Osteoblast (primary cell): ENCODE data around the gene RAB36. TPM values are rescaled to one million over a fixed set of nuclear protein-coding genes. Genes with fewer than 3 reads are reported as not detected.
A peak's percentile ranks its signal among the peaks of the same experiment; 100 is the strongest.

ENCODE experiments used
- DNase-seq: peaks from one replicate; pipeline ENCODE4 v3.0.0; 2011; ENCODE audit warnings: low spot score, mixed read lengths; ENCODE audit not compliant: insufficient read length; ENCODE audit errors: missing footprints
- H2AFZ ChIP-seq: 2 replicates; pipeline ENCODE4 v1.6.0; 2011; ENCODE audit warnings: mild to moderate bottlenecking, low read length
- H3K27ac ChIP-seq: 2 replicates; pipeline ENCODE4 v1.5.1; 2011; ENCODE audit warnings: mild to moderate bottlenecking, low read depth, low read length, moderate library complexity
- H3K27me3 ChIP-seq: 2 replicates; pipeline ENCODE4 v1.6.0; 2012; ENCODE audit warnings: mild to moderate bottlenecking, control low read depth, inconsistent platforms, low read length, moderate library complexity; ENCODE audit not compliant: insufficient read depth
- H3K36me3 ChIP-seq: 2 replicates; pipeline ENCODE4 v1.5.1; 2011; ENCODE audit warnings: mild to moderate bottlenecking, low read length, control low read depth, moderate library complexity; ENCODE audit not compliant: insufficient read depth
- H3K4me1 ChIP-seq: 2 replicates; pipeline ENCODE4 v1.5.1; 2011; ENCODE audit warnings: mild to moderate bottlenecking, low read length, control low read depth, moderate library complexity; ENCODE audit not compliant: insufficient read depth
- H3K4me2 ChIP-seq: 2 replicates; pipeline ENCODE4 v1.6.0; 2011; ENCODE audit warnings: mild to moderate bottlenecking, low read length; ENCODE audit not compliant: insufficient read depth
- H3K4me3 ChIP-seq: fragments of 200-600 bp; sonication (generic); 3 replicates; pipeline ENCODE4 v1.5.1; 2012; ENCODE audit warnings: mild to moderate bottlenecking, low read length, inconsistent platforms; ENCODE audit not compliant: insufficient read depth
- H3K79me2 ChIP-seq: 2 replicates; pipeline ENCODE4 v1.6.0; 2012; ENCODE audit warnings: mild to moderate bottlenecking, low read length, control low read depth, inconsistent platforms; ENCODE audit not compliant: insufficient read depth
- H3K9me3 ChIP-seq: 2 replicates; pipeline ENCODE4 v1.5.1; 2011; ENCODE audit warnings: low read depth, low read length, control low read depth
- H4K20me1 ChIP-seq: 2 replicates; pipeline ENCODE4 v1.6.0; 2012; ENCODE audit warnings: mild to moderate bottlenecking, low read length, control low read depth; ENCODE audit not compliant: insufficient read depth
- CTCF ChIP-seq: IDR thresholded peaks from 2 replicates; pipeline ENCODE4 v1.5.1; 2011; ENCODE audit warnings: mild to moderate bottlenecking, low read depth, low read length, moderate library complexity; ENCODE audit errors: extremely low read depth
- total RNA-seq: library from RNA; depleted of rRNA; stranded (reverse); fragments of >200 nt; gene quantifications from 2 replicates; pipeline ENCODE4 v1.2.3, GENCODE V29; 2012

RAB36 gene
- total RNA-seq, 1 donor, result 7.6 TPM

GRCh38 chr22:23164091-23164490 is 18.8 kb downstream of the RAB36 start:
- H3K4me1 ChIP-seq, result no peaks in the 10 kb centered on the region
- H3K27me3 ChIP-seq, result peaks cover 2% of the 10 kb centered on the region
- H4K20me1 ChIP-seq, result no peaks in the 10 kb centered on the region
- H3K9me3 ChIP-seq, result no peaks in the 10 kb centered on the region
- H2AFZ ChIP-seq, result no peak overlapping the region
- TF ChIP-seq CTCF, result no peak
- H3K4me2 ChIP-seq, result no peak overlapping the region
- H3K36me3 ChIP-seq, result no peaks in the 10 kb centered on the region
- no peak overlapping the region for H3K27ac ChIP-seq
- no peak overlapping the region for H3K4me3 ChIP-seq
- H3K79me2 ChIP-seq, result no peaks in the 10 kb centered on the region
- DNase-seq, result no peak

- H4K20me1 ChIP-seq, result no peaks in the 10 kb centered on the region
- H3K36me3 ChIP-seq, result no peaks in the 10 kb centered on the region
- no peaks in the 10 kb centered on the region for H3K4me1 ChIP-seq
- no peak overlapping the region for H3K4me2 ChIP-seq
- no peak for TF ChIP-seq CTCF
- no peak overlapping the region for H3K27ac ChIP-seq
- peaks cover 2% of the 10 kb centered on the region for H3K27me3 ChIP-seq
- H3K79me2 ChIP-seq, result no peaks in the 10 kb centered on the region
- no peak overlapping the region for H3K4me3 ChIP-seq
- no peaks in the 10 kb centered on the region for H3K9me3 ChIP-seq
- H2AFZ ChIP-seq, result no peak overlapping the region
- DNase-seq, result peak; percentile 50
Measured at GRCh38 chr22:23166042-23166831, 21.0 kb downstream of the RAB36 start.

- Histone ChIP-seq H3K4me1 (no peaks in the 10 kb centered on the region), H3K4me2 (no peak overlapping the region), H3K36me3 (no peaks in the 10 kb centered on the region), H3K9me3 (no peaks in the 10 kb centered on the region), H3K27me3 (peaks cover 2% of the 10 kb centered on the region), H3K79me2 (no peaks in the 10 kb centered on the region), H3K4me3 (no peak overlapping the region), H3K27ac (no peak overlapping the region), H2AFZ (no peak overlapping the region), H4K20me1 (no peaks in the 10 kb centered on the region)
- TF ChIP-seq CTCF, result no peak
- no peak for DNase-seq
Measured at GRCh38 chr22:23166841-23167616, 21.8 kb downstream of the RAB36 start.
